ENCODE measurements around the gene PIEZO2.
A peak's percentile ranks its signal among the peaks of the same experiment; 100 is the strongest.

PIEZO2 gene

GRCh38 chr18:10852385-10853303, 296.7 kb downstream of the PIEZO2 start:
- Histone ChIP-seq H3K9me3 (no peaks in the 10 kb centered on the region), H3K4me1 (peaks cover 2% of the 10 kb centered on the region; the same call in 1 of the 2 replicates), H3K36me3 (no peaks in the 10 kb centered on the region), H3K4me3 (ENCODE audit: low read depth, low read length) (no peak overlapping the region), H3K27me3 (no peaks in the 10 kb centered on the region)
- TF ChIP-seq, protein P1, sequence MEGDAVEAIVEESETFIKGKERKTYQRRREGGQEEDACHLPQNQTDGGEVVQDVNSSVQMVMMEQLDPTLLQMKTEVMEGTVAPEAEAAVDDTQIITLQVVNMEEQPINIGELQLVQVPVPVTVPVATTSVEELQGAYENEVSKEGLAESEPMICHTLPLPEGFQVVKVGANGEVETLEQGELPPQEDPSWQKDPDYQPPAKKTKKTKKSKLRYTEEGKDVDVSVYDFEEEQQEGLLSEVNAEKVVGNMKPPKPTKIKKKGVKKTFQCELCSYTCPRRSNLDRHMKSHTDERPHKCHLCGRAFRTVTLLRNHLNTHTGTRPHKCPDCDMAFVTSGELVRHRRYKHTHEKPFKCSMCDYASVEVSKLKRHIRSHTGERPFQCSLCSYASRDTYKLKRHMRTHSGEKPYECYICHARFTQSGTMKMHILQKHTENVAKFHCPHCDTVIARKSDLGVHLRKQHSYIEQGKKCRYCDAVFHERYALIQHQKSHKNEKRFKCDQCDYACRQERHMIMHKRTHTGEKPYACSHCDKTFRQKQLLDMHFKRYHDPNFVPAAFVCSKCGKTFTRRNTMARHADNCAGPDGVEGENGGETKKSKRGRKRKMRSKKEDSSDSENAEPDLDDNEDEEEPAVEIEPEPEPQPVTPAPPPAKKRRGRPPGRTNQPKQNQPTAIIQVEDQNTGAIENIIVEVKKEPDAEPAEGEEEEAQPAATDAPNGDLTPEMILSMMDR (IDR thresholded peaks at IDR 0.05; ENCODE audit: low read depth, low read length) = no peak
- DNase-seq = no peak

DNA sequence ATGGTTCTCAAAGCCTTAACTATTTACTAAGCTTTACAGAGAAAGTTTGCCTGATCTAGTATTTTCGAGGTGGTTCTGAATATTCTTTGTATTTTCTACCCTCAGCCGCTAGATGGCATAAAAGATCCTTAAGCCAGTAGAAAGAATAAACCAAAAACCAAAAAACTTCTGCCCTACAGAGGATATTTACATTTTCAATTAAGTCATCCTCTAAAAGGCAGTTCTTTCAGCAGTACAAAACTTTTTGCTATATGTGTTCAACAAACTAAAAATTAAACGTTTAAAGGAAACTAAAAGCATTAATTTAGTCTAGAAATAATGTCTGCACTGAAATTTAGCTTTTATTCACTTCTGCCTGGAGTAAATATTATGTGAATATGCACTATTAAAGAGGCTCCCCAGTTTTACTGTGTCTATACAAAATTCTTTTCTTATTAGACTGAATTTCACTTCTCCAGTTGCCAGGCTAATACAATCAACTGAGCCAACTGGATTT, 297.5 kb downstream of the PIEZO2 start:
- Histone ChIP-seq H3K9me3 (no peaks in the 10 kb centered on the region), H3K36me3 (no peaks in the 10 kb centered on the region), H3K27me3 (no peaks in the 10 kb centered on the region), H3K4me1 (peaks cover 2% of the 10 kb centered on the region; the same call in 1 of the 2 replicates), H3K4me3 (ENCODE audit: low read depth, low read length) (no peak overlapping the region)
- TF ChIP-seq, protein P1 (IDR thresholded peaks at IDR 0.05; ENCODE audit: low read depth, low read length) = peak; percentile 61
- no peak for DNase-seq

GRCh38 chr18:10850840-10851239, 298.5 kb downstream of the PIEZO2 start:
- no peak overlapping the region for H3K4me3 ChIP-seq (ENCODE audit: low read depth, low read length)
- DNase-seq = no peak
- H3K36me3 ChIP-seq = no peaks in the 10 kb centered on the region
- TF ChIP-seq, protein P1 (IDR thresholded peaks at IDR 0.05; ENCODE audit: low read depth, low read length) = no peak
- no peaks in the 10 kb centered on the region for H3K9me3 ChIP-seq
- peaks cover 2% of the 10 kb centered on the region; the same call in 1 of the 2 replicates for H3K4me1 ChIP-seq
- no peaks in the 10 kb centered on the region for H3K27me3 ChIP-seq

DNA sequence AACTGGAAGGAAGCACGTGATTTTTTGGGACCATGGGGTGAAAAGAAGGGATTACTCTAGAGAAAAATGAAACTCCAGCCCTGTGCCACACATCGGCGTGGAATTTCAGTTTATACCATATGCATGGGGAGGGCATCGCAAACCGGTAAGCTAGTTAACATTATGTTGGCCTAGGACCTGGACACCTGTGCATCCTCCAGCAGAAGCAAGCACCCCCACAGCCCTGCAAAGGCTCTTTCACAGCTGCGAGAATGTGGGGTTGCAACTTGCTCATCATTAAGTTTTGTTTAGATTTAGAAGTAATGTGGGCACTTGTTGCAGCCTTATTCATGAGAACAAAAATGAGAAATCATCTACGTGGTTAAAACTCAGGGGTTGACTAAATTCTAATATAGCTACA, 299.2 kb downstream of the PIEZO2 start:
- H3K9me3 ChIP-seq = no peaks in the 10 kb centered on the region
- TF ChIP-seq, protein P1 (IDR thresholded peaks at IDR 0.05; ENCODE audit: low read depth, low read length) = no peak
- no peak for DNase-seq
- H3K4me3 ChIP-seq (ENCODE audit: low read depth, low read length) = no peak overlapping the region
- no peaks in the 10 kb centered on the region for H3K27me3 ChIP-seq
- no peaks in the 10 kb centered on the region for H3K36me3 ChIP-seq
- H3K4me1 ChIP-seq = peaks cover 2% of the 10 kb centered on the region; the same call in 1 of the 2 replicates

GRCh38 chr18:10847907-10848306, 301.5 kb downstream of the PIEZO2 start:
- no peak for DNase-seq
- TF ChIP-seq, protein P1 (IDR thresholded peaks at IDR 0.05; ENCODE audit: low read depth, low read length) = no peak
- Histone ChIP-seq H3K9me3 (no peaks in the 10 kb centered on the region), H3K36me3 (no peaks in the 10 kb centered on the region), H3K27me3 (no peaks in the 10 kb centered on the region), H3K4me1 (peaks cover 2% of the 10 kb centered on the region; the same call in 1 of the 2 replicates), H3K4me3 (ENCODE audit: low read depth, low read length) (no peak overlapping the region)

DNA sequence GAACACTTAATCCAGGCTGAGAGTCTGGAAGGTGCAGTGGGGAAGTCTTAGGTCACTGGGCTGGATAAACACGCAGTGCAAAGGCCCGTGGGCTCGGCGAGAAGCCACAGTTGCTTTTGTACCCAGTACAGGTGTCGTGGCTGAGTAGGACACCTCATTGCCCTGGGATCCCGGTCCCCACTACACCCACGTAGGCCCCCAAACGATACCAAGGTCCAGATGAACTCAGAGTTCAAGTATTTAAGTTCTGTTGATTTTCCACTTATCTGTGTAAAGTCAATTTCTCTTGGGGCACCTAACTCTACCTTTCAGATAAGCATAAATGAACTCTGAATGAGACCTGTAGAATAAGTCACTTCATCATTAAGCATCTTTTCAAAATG, 302.0 kb downstream of the PIEZO2 start:
- DNase-seq = no peak
- Histone ChIP-seq H3K27me3 (no peaks in the 10 kb centered on the region), H3K9me3 (no peaks in the 10 kb centered on the region), H3K36me3 (no peaks in the 10 kb centered on the region), H3K4me1 (peaks cover 2% of the 10 kb centered on the region; the same call in 1 of the 2 replicates), H3K4me3 (ENCODE audit: low read depth, low read length) (no peak overlapping the region)
- TF ChIP-seq, protein P1 (IDR thresholded peaks at IDR 0.05; ENCODE audit: low read depth, low read length) = no peak
